ENCODE results near the gene MXD4.
A peak's percentile ranks its signal among the peaks of the same experiment; 100 is the strongest.

MXD4 gene

GRCh38 chr4:2263926-2264321 is 2.0 kb upstream of the MXD4 start:
- no peak for DNase-seq (ENCODE audit: low spot score)

- DNase-seq (ENCODE audit: low spot score) = no peak
Observed at GRCh38 chr4:2262944-2263250, 988 bp upstream of the MXD4 start.

GRCh38 chr4:2262145-2262943 is 435 bp upstream of the MXD4 start:
- DNase-seq (ENCODE audit: low spot score) = peak; percentile 99

- peak; percentile 52 for DNase-seq (ENCODE audit: low spot score)
Observed at GRCh38 chr4:2261110-2261852, 628 bp downstream of the MXD4 start.

GRCh38 chr4:2260344-2261109 is 1.4 kb downstream of the MXD4 start:
- DNase-seq (ENCODE audit: low spot score) = no peak

GRCh38 chr4:2259541-2260343 is 2.2 kb downstream of the MXD4 start:
- no peak for DNase-seq (ENCODE audit: low spot score)

- no peak for DNase-seq (ENCODE audit: low spot score)
Observed at GRCh38 chr4:2259036-2259540, 2.8 kb downstream of the MXD4 start.

- DNase-seq (ENCODE audit: low spot score) = no peak
Observed at GRCh38 chr4:2258091-2259035, 3.5 kb downstream of the MXD4 start.

GRCh38 chr4:2257361-2258081 is 4.4 kb downstream of the MXD4 start:
- no peak for DNase-seq (ENCODE audit: low spot score)

GRCh38 chr4:2256781-2257191 is 5.1 kb downstream of the MXD4 start:
- no peak for DNase-seq (ENCODE audit: low spot score)

- no peak for DNase-seq (ENCODE audit: low spot score)
Observed at GRCh38 chr4:2256156-2256731, 5.7 kb downstream of the MXD4 start.

GRCh38 chr4:2255501-2256155 is 6.3 kb downstream of the MXD4 start:
- DNase-seq (ENCODE audit: low spot score) = no peak

- no peak for DNase-seq (ENCODE audit: low spot score)
Observed at GRCh38 chr4:2254665-2255500, 7.0 kb downstream of the MXD4 start.

GRCh38 chr4:2253160-2254084 is 8.5 kb downstream of the MXD4 start:
- DNase-seq (ENCODE audit: low spot score) = no peak

GRCh38 chr4:2252530-2253091 is 9.3 kb downstream of the MXD4 start:
- no peak for DNase-seq (ENCODE audit: low spot score)

GRCh38 chr4:2251795-2252529 is 9.9 kb downstream of the MXD4 start:
- no peak for DNase-seq (ENCODE audit: low spot score)

Data from CD4-positive, alpha-beta T cell treated with Interleukin-2 at 100 ng/mL for 4 hours (primary cell).